H1 (cell line): ENCODE results near the gene AVPR2. TPM values are rescaled to one million over a fixed set of nuclear protein-coding genes. Genes with fewer than 3 reads are reported as not detected.

Source experiments
- CHD7 ChIP-seq: fragments of 300-600 bp; sonication (generic); IDR thresholded peaks from 2 replicates; pipeline ENCODE4 v1.7.1; 2012; ENCODE audit warnings: low read length, moderate library complexity, mild to moderate bottlenecking, inconsistent platforms; ENCODE audit not compliant: insufficient replicate concordance
- TCF12 ChIP-seq: IDR thresholded peaks from 2 replicates; pipeline ENCODE4 v1.6.1; 2011; ENCODE audit warnings: low read depth, mild to moderate bottlenecking, low read length
- polyA plus RNA-seq, 7 experiments: library from polyadenylated mRNA; depleted of rRNA in 3 of 7; stranded (reverse) in 5 of 7; unstranded in 2 of 7; fragments of >200 nt in 5 of 7; fragments of 200-250 nt in 2 of 7; gene quantifications; 1 replicate in 5 of 7; 2 replicates in 1 of 7; 4 replicates in 1 of 7; pipeline versions ENCODE4 v1.2.1 to v1.2.3, GENCODE V29; 2011 to 2013; ENCODE audit warnings: missing spikeins in 2 of 7, mixed read lengths in 2 of 7
- total RNA-seq: library from RNA; stranded (reverse); fragmentation: NEBNext Ultra II Directional; extraction: Animal tissue kit (Norgen Biotek cat#: 25700); gene quantifications from 2 replicates; pipeline ENCODE4 v1.2.1, GENCODE V29; 2021

AVPR2 gene
- total and polyA plus RNA-seq, 2 of the 8 experiments (the other 6 are each of a cell fraction or from before 2014, with no cell fraction given): 0.09 TPM; not detected in 1

- TF ChIP-seq CHD7 (no peak), TCF12 (no peak)
Measured at GRCh38 chrX:153866302-153867019, 38.0 kb upstream of the AVPR2 start (continued).
